Panc1 (cell line): Measurements from ENCODE around the gene IL17C.

Experiments
- POLR2AphosphoS5 ChIP-seq: IDR thresholded peaks from 2 replicates; pipeline ENCODE4 v1.6.1; 2012; ENCODE audit warnings: mild to moderate bottlenecking, low read depth, low read length, moderate library complexity
- TF ChIP-seq, protein P1 (sequence below): fragments of 450-650 bp; IDR thresholded peaks from 2 replicates; pipeline ENCODE4 v1.5.1; 2017; ENCODE audit warnings: mild to moderate bottlenecking
- TF ChIP-seq, protein P2 (sequence below), 2 experiments: IDR thresholded peaks; 2 replicates each; pipeline ENCODE4 v1.6.1; 2011 to 2012; ENCODE audit warnings: low read depth in 2 of 2, control low read depth in 1 of 2, low read length in 1 of 2, mild to moderate bottlenecking in 1 of 2, moderate library complexity in 1 of 2; ENCODE audit not compliant: insufficient read depth in 1 of 2

DNA sequence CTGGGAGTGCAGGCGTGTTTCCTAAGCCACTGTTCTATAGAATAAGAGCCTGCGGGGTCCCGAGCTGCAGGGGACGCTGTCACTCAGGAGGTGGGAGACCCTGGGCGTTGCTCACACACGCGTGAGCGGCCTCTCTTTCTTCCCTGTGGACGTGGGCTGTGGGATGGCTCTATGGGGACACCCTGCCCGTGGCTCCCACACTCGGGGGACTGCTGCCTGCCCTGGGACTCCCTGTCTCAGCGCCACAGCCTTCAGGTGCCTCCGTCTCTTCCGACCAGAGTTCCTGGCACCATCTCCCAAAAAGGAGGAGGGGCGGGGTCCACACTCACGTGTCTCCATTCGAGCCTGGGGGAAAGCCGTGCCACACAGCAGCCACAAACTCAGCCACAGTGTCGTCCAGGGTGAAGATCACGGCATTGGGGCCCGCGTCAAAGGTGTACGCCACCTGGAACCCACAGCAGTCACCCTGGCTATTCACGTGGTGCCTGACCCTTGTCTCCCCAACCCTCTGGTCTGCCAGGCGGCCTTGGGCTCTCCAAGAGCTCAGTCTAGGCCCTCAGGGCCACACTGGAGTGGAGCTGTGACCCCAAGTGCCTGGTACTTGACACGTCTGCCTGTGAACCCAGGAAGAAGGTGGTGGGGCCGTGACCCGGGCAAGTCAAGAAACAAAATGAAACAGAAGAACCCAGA is 16.1 kb downstream of the IL17C start:
- no peak for TF ChIP-seq POLR2AphosphoS5
- TF ChIP-seq, protein P1, sequence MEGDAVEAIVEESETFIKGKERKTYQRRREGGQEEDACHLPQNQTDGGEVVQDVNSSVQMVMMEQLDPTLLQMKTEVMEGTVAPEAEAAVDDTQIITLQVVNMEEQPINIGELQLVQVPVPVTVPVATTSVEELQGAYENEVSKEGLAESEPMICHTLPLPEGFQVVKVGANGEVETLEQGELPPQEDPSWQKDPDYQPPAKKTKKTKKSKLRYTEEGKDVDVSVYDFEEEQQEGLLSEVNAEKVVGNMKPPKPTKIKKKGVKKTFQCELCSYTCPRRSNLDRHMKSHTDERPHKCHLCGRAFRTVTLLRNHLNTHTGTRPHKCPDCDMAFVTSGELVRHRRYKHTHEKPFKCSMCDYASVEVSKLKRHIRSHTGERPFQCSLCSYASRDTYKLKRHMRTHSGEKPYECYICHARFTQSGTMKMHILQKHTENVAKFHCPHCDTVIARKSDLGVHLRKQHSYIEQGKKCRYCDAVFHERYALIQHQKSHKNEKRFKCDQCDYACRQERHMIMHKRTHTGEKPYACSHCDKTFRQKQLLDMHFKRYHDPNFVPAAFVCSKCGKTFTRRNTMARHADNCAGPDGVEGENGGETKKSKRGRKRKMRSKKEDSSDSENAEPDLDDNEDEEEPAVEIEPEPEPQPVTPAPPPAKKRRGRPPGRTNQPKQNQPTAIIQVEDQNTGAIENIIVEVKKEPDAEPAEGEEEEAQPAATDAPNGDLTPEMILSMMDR = no peak
- TF ChIP-seq, protein P2, sequence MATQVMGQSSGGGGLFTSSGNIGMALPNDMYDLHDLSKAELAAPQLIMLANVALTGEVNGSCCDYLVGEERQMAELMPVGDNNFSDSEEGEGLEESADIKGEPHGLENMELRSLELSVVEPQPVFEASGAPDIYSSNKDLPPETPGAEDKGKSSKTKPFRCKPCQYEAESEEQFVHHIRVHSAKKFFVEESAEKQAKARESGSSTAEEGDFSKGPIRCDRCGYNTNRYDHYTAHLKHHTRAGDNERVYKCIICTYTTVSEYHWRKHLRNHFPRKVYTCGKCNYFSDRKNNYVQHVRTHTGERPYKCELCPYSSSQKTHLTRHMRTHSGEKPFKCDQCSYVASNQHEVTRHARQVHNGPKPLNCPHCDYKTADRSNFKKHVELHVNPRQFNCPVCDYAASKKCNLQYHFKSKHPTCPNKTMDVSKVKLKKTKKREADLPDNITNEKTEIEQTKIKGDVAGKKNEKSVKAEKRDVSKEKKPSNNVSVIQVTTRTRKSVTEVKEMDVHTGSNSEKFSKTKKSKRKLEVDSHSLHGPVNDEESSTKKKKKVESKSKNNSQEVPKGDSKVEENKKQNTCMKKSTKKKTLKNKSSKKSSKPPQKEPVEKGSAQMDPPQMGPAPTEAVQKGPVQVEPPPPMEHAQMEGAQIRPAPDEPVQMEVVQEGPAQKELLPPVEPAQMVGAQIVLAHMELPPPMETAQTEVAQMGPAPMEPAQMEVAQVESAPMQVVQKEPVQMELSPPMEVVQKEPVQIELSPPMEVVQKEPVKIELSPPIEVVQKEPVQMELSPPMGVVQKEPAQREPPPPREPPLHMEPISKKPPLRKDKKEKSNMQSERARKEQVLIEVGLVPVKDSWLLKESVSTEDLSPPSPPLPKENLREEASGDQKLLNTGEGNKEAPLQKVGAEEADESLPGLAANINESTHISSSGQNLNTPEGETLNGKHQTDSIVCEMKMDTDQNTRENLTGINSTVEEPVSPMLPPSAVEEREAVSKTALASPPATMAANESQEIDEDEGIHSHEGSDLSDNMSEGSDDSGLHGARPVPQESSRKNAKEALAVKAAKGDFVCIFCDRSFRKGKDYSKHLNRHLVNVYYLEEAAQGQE (IDR thresholded peaks at IDR 0.05; ENCODE audit: insufficient read depth in 1 of 2, low read depth in 2 of 2, low read length in 1 of 2) = no peak
